DND-41 (cell line): ENCODE data around the gene TMED10.

ENCODE experiments used
- ATAC-seq: fragments of 200-7000 bp; cut with Tn5 transposase; 3 replicates; pipeline ENCODE4 v1.9.1; 2021; ENCODE audit warnings: low read depth; ENCODE audit not compliant: insufficient read depth
- DNase-seq: peaks from one replicate; pipeline ENCODE4 v3.0.0-alpha.2; 2020
- H2AFZ ChIP-seq: 2 replicates; pipeline ENCODE4 v1.6.0; 2012; ENCODE audit warnings: low read depth, low read length
- H3K27ac ChIP-seq: 2 replicates; pipeline ENCODE4 v1.5.1; 2012; ENCODE audit warnings: low read length, inconsistent platforms
- H3K27me3 ChIP-seq: fragments of 200-600 bp; sonication (generic); 2 replicates; pipeline ENCODE4 v1.6.0; 2012; ENCODE audit warnings: low read length, mild to moderate bottlenecking, inconsistent platforms; ENCODE audit not compliant: insufficient read depth, poor library complexity
- H3K36me3 ChIP-seq: 2 replicates; pipeline ENCODE4 v1.5.1; 2012; ENCODE audit warnings: low read length, inconsistent platforms; ENCODE audit not compliant: insufficient read depth
- H3K4me1 ChIP-seq: 2 replicates; pipeline ENCODE4 v1.5.1; 2012; ENCODE audit warnings: mild to moderate bottlenecking, low read length; ENCODE audit not compliant: insufficient read depth
- H3K4me2 ChIP-seq: 2 replicates; pipeline ENCODE4 v1.6.0; 2012; ENCODE audit warnings: mild to moderate bottlenecking, moderate library complexity, low read length, inconsistent platforms; ENCODE audit not compliant: insufficient read depth
- H3K4me3 ChIP-seq, 2 experiments: fragments of 200-600 bp in 1 of 2; shearing (Covaris generic) in 1 of 2; 2 replicates each; pipeline ENCODE4 v1.5.1; 2012 to 2016; ENCODE audit warnings: inconsistent platforms in 2 of 2, low read length in 2 of 2, mild to moderate bottlenecking in 2 of 2, low read depth in 1 of 2, moderate library complexity in 1 of 2
- H3K79me2 ChIP-seq: 2 replicates; pipeline ENCODE4 v1.6.0; 2012; ENCODE audit warnings: low read length, inconsistent platforms; ENCODE audit not compliant: insufficient read depth
- H3K9ac ChIP-seq: 2 replicates; pipeline ENCODE4 v1.6.0; 2012; ENCODE audit warnings: low read depth, mild to moderate bottlenecking, inconsistent platforms, low read length, moderate library complexity
- H3K9me3 ChIP-seq: 2 replicates; pipeline ENCODE4 v1.5.1; 2012; ENCODE audit warnings: low read length, moderate library complexity, mild to moderate bottlenecking, inconsistent platforms; ENCODE audit not compliant: insufficient read depth, severe bottlenecking
- H4K20me1 ChIP-seq: 2 replicates; pipeline ENCODE4 v1.6.0; 2012; ENCODE audit warnings: low read length; ENCODE audit not compliant: insufficient read depth
- CTCF ChIP-seq: IDR thresholded peaks from 2 replicates; pipeline ENCODE4 v1.5.1; 2012; ENCODE audit warnings: borderline replicate concordance, low read length, moderate library complexity, mild to moderate bottlenecking; ENCODE audit not compliant: poor library complexity, severe bottlenecking; ENCODE audit errors: extremely low read depth
- EZH2 ChIP-seq: IDR thresholded peaks from 3 replicates; pipeline ENCODE4 v1.6.1; 2012; ENCODE audit warnings: borderline replicate concordance, low read depth, mild to moderate bottlenecking, moderate library complexity, low read length, inconsistent platforms; ENCODE audit not compliant: severe bottlenecking

TMED10 gene

GRCh38 chr14:75141062-75141461 lies 35.4 kb downstream of the TMED10 start:
- Histone ChIP-seq H3K4me2 (no peak overlapping the region), H3K79me2 (peaks cover 45% of the 10 kb centered on the region), H3K4me1 (no peaks in the 10 kb centered on the region), H3K27ac (peak overlapping the region; percentile 34; the same call in 1 of the 2 replicates), H3K9ac (no peak overlapping the region), H3K4me3 (no peak overlapping the region), H4K20me1 (peaks cover 20% of the 10 kb centered on the region; the same call in 1 of the 2 replicates), H3K27me3 (no peaks in the 10 kb centered on the region), H3K36me3 (peaks cover 33% of the 10 kb centered on the region), H2AFZ (no peak overlapping the region), H3K9me3 (no peaks in the 10 kb centered on the region)
- DNase-seq (no peak), ATAC-seq (0 out of 3 replicates have a peak, but pooled peaks have one; percentile 39)
- TF ChIP-seq CTCF (no peak), EZH2 (no peak)

- peaks cover 20% of the 10 kb centered on the region; the same call in 1 of the 2 replicates for H4K20me1 ChIP-seq
- no peak for ATAC-seq
- DNase-seq = no peak
- H3K4me2 ChIP-seq = no peak overlapping the region
- H3K27me3 ChIP-seq = no peaks in the 10 kb centered on the region
- TF ChIP-seq CTCF (no peak), EZH2 (no peak)
- H3K4me1 ChIP-seq = no peaks in the 10 kb centered on the region
- peaks cover 33% of the 10 kb centered on the region for H3K36me3 ChIP-seq
- H3K9ac ChIP-seq = no peak overlapping the region
- peaks cover 45% of the 10 kb centered on the region for H3K79me2 ChIP-seq
- no peak overlapping the region for H3K4me3 ChIP-seq
- no peak overlapping the region for H2AFZ ChIP-seq
- no peak overlapping the region for H3K27ac ChIP-seq
- no peaks in the 10 kb centered on the region for H3K9me3 ChIP-seq
Observed at GRCh38 chr14:75140620-75141019, 35.8 kb downstream of the TMED10 start.

GRCh38 chr14:75139185-75139584 lies 37.2 kb downstream of the TMED10 start:
- Histone ChIP-seq H2AFZ (no peak overlapping the region), H3K27me3 (no peaks in the 10 kb centered on the region), H3K9me3 (no peaks in the 10 kb centered on the region), H4K20me1 (peaks cover 16% of the 10 kb centered on the region; the same call in 1 of the 2 replicates), H3K36me3 (peaks cover 35% of the 10 kb centered on the region), H3K9ac (no peak overlapping the region), H3K79me2 (peaks cover 40% of the 10 kb centered on the region), H3K27ac (no peak overlapping the region), H3K4me3 (no peak overlapping the region), H3K4me2 (no peak overlapping the region), H3K4me1 (no peaks in the 10 kb centered on the region)
- TF ChIP-seq EZH2 = no peak
- TF ChIP-seq CTCF = no peak
- ATAC-seq (no peak), DNase-seq (no peak)

- H3K4me1 ChIP-seq = no peaks in the 10 kb centered on the region
- no peaks in the 10 kb centered on the region for H3K27me3 ChIP-seq
- H3K4me3 ChIP-seq = no peak overlapping the region
- H3K4me2 ChIP-seq = no peak overlapping the region
- no peak for ATAC-seq
- no peak overlapping the region for H2AFZ ChIP-seq
- H3K36me3 ChIP-seq = peaks cover 36% of the 10 kb centered on the region
- no peak for DNase-seq
- H3K9me3 ChIP-seq = no peaks in the 10 kb centered on the region
- H3K9ac ChIP-seq = no peak overlapping the region
- H3K27ac ChIP-seq = no peak overlapping the region
- TF ChIP-seq EZH2 (no peak), CTCF (no peak)
- peaks cover 35% of the 10 kb centered on the region for H3K79me2 ChIP-seq
- peaks cover 13% of the 10 kb centered on the region; the same call in 1 of the 2 replicates for H4K20me1 ChIP-seq
Observed at GRCh38 chr14:75138492-75138891, 37.9 kb downstream of the TMED10 start.
